H7 (cell line): ENCODE results near the gene DAB1. TPM values are rescaled to one million over a fixed set of nuclear protein-coding genes. Genes with fewer than 3 reads are reported as not detected.

Source experiments
- DNase-seq: peaks from one replicate; pipeline ENCODE4 v3.0.0; 2012
- H3K27me3 ChIP-seq: 2 replicates; pipeline ENCODE4 v1.6.0; 2011; ENCODE audit warnings: mild to moderate bottlenecking, low read length; ENCODE audit not compliant: control insufficient read depth, insufficient read depth
- H3K36me3 ChIP-seq: replicated peaks from 2 replicates; pipeline ENCODE4 v1.5.1; 2011; ENCODE audit warnings: low read length; ENCODE audit not compliant: control insufficient read depth, insufficient read depth
- H3K4me3 ChIP-seq: 2 replicates; pipeline ENCODE4 v1.5.1; 2011; ENCODE audit warnings: low read depth, mild to moderate bottlenecking, control low read depth, low read length, moderate library complexity; ENCODE audit not compliant: insufficient read depth
- total RNA-seq: library from RNA; depleted of rRNA; stranded (reverse); fragments of >200 nt; shearing (Covaris generic); gene quantifications from 2 replicates; pipeline ENCODE4 v1.2.3, GENCODE V29; 2014

The DAB1 gene
- total RNA-seq, 1 experiment from 2014 or later = 16.4 TPM

GRCh38 chr1:57041901-57042300, 382.0 kb downstream of the DAB1 start:
- no peaks in the 10 kb centered on the region for H3K36me3 ChIP-seq
- no peak overlapping the region for H3K4me3 ChIP-seq
- no peak for DNase-seq
- no peaks in the 10 kb centered on the region for H3K27me3 ChIP-seq

- Histone ChIP-seq H3K27me3 (no peaks in the 10 kb centered on the region), H3K4me3 (no peak overlapping the region)
These were observed 383.0 kb downstream of the DAB1 start for GRCh38 chr1:57040811-57041210.

GRCh38 chr1:57036641-57037579, 386.9 kb downstream of the DAB1 start:
- Histone ChIP-seq H3K36me3 (no peaks in the 10 kb centered on the region), H3K27me3 (no peaks in the 10 kb centered on the region), H3K4me3 (no peak overlapping the region)
- no peak for DNase-seq

More at GRCh38 chr1:57040811-57041210, 383.0 kb downstream of the DAB1 start:
- H3K36me3 ChIP-seq = no peaks in the 10 kb centered on the region
- DNase-seq = no peak

- no peak for DNase-seq
- H3K36me3 ChIP-seq = no peaks in the 10 kb centered on the region
- H3K27me3 ChIP-seq = no peaks in the 10 kb centered on the region
- no peak overlapping the region for H3K4me3 ChIP-seq
These were observed 389.1 kb downstream of the DAB1 start for GRCh38 chr1:57034713-57035112.

- no peaks in the 10 kb centered on the region for H3K36me3 ChIP-seq
- no peak overlapping the region for H3K4me3 ChIP-seq
- no peaks in the 10 kb centered on the region for H3K27me3 ChIP-seq
- DNase-seq = no peak
These were observed 390.4 kb downstream of the DAB1 start for GRCh38 chr1:57033222-57034001.

GRCh38 chr1:57026624-57027354, 397.1 kb downstream of the DAB1 start:
- Histone ChIP-seq H3K36me3 (no peaks in the 10 kb centered on the region), H3K27me3 (no peaks in the 10 kb centered on the region; the same call in 1 of the 2 replicates), H3K4me3 (no peak overlapping the region)
- DNase-seq = no peak

GRCh38 chr1:57024855-57025254, 399.0 kb downstream of the DAB1 start:
- Histone ChIP-seq H3K27me3 (no peaks in the 10 kb centered on the region; the same call in 1 of the 2 replicates), H3K36me3 (no peaks in the 10 kb centered on the region), H3K4me3 (no peak overlapping the region)
- peak; percentile 37 for DNase-seq

- Histone ChIP-seq H3K27me3 (no peaks in the 10 kb centered on the region; the same call in 1 of the 2 replicates), H3K36me3 (no peaks in the 10 kb centered on the region), H3K4me3 (no peak overlapping the region)
- no peak for DNase-seq
These were observed 399.4 kb downstream of the DAB1 start for GRCh38 chr1:57024428-57024827.

- no peak for DNase-seq
- Histone ChIP-seq H3K36me3 (no peaks in the 10 kb centered on the region), H3K4me3 (no peak overlapping the region), H3K27me3 (no peaks in the 10 kb centered on the region; the same call in 1 of the 2 replicates)
These were observed 403.6 kb downstream of the DAB1 start for GRCh38 chr1:57020216-57020615.

GRCh38 chr1:57019236-57019839, 404.5 kb downstream of the DAB1 start:
- no peaks in the 10 kb centered on the region for H3K36me3 ChIP-seq
- H3K27me3 ChIP-seq = no peaks in the 10 kb centered on the region
- no peak for DNase-seq
- H3K4me3 ChIP-seq = no peak overlapping the region

- no peaks in the 10 kb centered on the region for H3K36me3 ChIP-seq
- no peak overlapping the region for H3K4me3 ChIP-seq
- DNase-seq = no peak
- no peaks in the 10 kb centered on the region for H3K27me3 ChIP-seq
These were observed 405.7 kb downstream of the DAB1 start for GRCh38 chr1:57018119-57018518.

- peak; percentile 76 for DNase-seq
- Histone ChIP-seq H3K27me3 (no peaks in the 10 kb centered on the region), H3K4me3 (no peak overlapping the region), H3K36me3 (no peaks in the 10 kb centered on the region)
These were observed 406.1 kb downstream of the DAB1 start for GRCh38 chr1:57017717-57018116.

GRCh38 chr1:57017200-57017599, 406.7 kb downstream of the DAB1 start:
- no peaks in the 10 kb centered on the region for H3K36me3 ChIP-seq
- no peak overlapping the region for H3K4me3 ChIP-seq
- peak; percentile 28 for DNase-seq
- no peaks in the 10 kb centered on the region for H3K27me3 ChIP-seq

- Histone ChIP-seq H3K4me3 (no peak overlapping the region), H3K36me3 (no peaks in the 10 kb centered on the region), H3K27me3 (no peaks in the 10 kb centered on the region)
- DNase-seq = no peak
These were observed 408.8 kb downstream of the DAB1 start for GRCh38 chr1:57015071-57015470.
